ENCODE results near the gene ZMYM5.
"Not testable (repeated sequence)": the region's sequence is repeated elsewhere in the genome, so short reads cannot be mapped to it uniquely, and the experiment has no call there.

The ZMYM5 gene

DNA sequence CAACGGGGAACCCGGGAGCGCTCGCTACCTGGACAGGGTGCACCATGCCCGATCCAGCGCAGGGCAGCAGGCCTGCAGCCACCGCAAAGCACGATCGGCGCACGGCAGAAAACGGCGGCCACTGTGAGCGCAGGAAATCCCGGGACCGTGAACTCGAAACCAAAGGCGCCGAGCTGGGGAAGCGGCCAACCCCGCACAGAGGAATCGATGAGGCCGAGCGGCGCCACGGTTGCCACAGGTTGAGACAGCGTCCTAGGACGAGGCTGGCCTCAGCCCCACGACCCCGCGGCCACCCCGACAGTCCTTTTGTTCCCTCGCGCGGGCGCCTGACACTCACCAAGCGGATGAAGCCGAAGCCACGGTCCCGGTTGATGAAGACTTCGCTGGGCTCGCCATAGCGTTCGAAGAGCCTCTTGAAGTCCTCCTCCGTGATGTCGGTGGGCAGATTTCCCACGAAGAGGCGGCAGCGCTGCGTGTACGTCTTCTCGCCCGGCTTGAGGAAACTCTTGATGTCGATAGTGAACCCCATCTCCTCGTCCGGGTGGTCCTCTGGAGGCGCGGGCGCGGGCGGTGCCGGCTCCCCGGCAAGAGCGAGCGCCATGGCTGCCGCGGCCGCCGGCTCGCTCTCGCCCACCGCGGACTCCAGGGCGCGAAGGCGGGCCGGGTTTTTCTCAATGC lies 81.3 kb downstream of the ZMYM5 start:
- peak overlapping the region; percentile 81 for H3K9ac ChIP-seq
- H3K36me3 ChIP-seq (ENCODE audit: insufficient read depth): no peaks in the 10 kb centered on the region
- peaks cover 6% of the 10 kb centered on the region for H3K4me1 ChIP-seq (ENCODE audit: low read depth, poor library complexity, severe bottlenecking)
- TF ChIP-seq, protein P1, sequence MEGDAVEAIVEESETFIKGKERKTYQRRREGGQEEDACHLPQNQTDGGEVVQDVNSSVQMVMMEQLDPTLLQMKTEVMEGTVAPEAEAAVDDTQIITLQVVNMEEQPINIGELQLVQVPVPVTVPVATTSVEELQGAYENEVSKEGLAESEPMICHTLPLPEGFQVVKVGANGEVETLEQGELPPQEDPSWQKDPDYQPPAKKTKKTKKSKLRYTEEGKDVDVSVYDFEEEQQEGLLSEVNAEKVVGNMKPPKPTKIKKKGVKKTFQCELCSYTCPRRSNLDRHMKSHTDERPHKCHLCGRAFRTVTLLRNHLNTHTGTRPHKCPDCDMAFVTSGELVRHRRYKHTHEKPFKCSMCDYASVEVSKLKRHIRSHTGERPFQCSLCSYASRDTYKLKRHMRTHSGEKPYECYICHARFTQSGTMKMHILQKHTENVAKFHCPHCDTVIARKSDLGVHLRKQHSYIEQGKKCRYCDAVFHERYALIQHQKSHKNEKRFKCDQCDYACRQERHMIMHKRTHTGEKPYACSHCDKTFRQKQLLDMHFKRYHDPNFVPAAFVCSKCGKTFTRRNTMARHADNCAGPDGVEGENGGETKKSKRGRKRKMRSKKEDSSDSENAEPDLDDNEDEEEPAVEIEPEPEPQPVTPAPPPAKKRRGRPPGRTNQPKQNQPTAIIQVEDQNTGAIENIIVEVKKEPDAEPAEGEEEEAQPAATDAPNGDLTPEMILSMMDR (conservative IDR thresholded peaks at IDR 0.05; ENCODE audit: low read depth, low read length): no peak
- H3K27me3 ChIP-seq (ENCODE audit: insufficient read depth, low read depth): no peaks in the 10 kb centered on the region
- H4K20me1 ChIP-seq (ENCODE audit: insufficient read depth): no peaks in the 10 kb centered on the region
- no peak overlapping the region for H3K4me3 ChIP-seq (IDR thresholded peaks at IDR 0.05; ENCODE audit: insufficient read depth, low read depth, low read length)
- peak overlapping the region; percentile 53 for H2AFZ ChIP-seq (ENCODE audit: low read depth)
- H3K27ac ChIP-seq: peak overlapping the region; percentile 86
- H3K79me2 ChIP-seq (ENCODE audit: insufficient read depth, low read depth): peaks cover 26% of the 10 kb centered on the region
- peak overlapping the region; percentile 20 for H3K4me2 ChIP-seq

GRCh38 chr13:19781526-19781925 lies 81.9 kb downstream of the ZMYM5 start:
- H3K27ac ChIP-seq: peak overlapping the region; percentile 86; the same call in 1 of the 2 replicates
- no peak overlapping the region for H3K4me3 ChIP-seq (IDR thresholded peaks at IDR 0.05; ENCODE audit: insufficient read depth, low read depth, low read length)
- peak overlapping the region; percentile 20; the same call in 1 of the 2 replicates for H3K4me2 ChIP-seq
- no peaks in the 10 kb centered on the region for H3K27me3 ChIP-seq (ENCODE audit: insufficient read depth, low read depth)
- no peaks in the 10 kb centered on the region for H4K20me1 ChIP-seq (ENCODE audit: insufficient read depth)
- H3K4me1 ChIP-seq (ENCODE audit: low read depth, poor library complexity, severe bottlenecking): peaks cover 11% of the 10 kb centered on the region
- TF ChIP-seq, protein P1 (conservative IDR thresholded peaks at IDR 0.05; ENCODE audit: low read depth, low read length): no peak
- no peaks in the 10 kb centered on the region for H3K36me3 ChIP-seq (ENCODE audit: insufficient read depth)
- H3K9ac ChIP-seq: peak overlapping the region; percentile 81; the same call in 1 of the 2 replicates
- H2AFZ ChIP-seq (ENCODE audit: low read depth): no peak overlapping the region
- peaks cover 32% of the 10 kb centered on the region for H3K79me2 ChIP-seq (ENCODE audit: insufficient read depth, low read depth)

GRCh38 chr13:19780753-19781418 lies 82.6 kb downstream of the ZMYM5 start:
- peak overlapping the region; percentile 81; the same call in 1 of the 2 replicates for H3K9ac ChIP-seq
- H4K20me1 ChIP-seq (ENCODE audit: insufficient read depth); H3K27me3 ChIP-seq (ENCODE audit: insufficient read depth, low read depth); H3K36me3 ChIP-seq (ENCODE audit: insufficient read depth); H3K27ac ChIP-seq; H2AFZ ChIP-seq (ENCODE audit: low read depth); H3K4me3 ChIP-seq (IDR thresholded peaks at IDR 0.05; ENCODE audit: insufficient read depth, low read depth, low read length): not testable (repeated sequence)
- peaks cover 17% of the 10 kb centered on the region for H3K4me1 ChIP-seq (ENCODE audit: low read depth, poor library complexity, severe bottlenecking)
- peak overlapping the region; percentile 20; the same call in 1 of the 2 replicates for H3K4me2 ChIP-seq
- H3K79me2 ChIP-seq (ENCODE audit: insufficient read depth, low read depth): peaks cover 39% of the 10 kb centered on the region

Data from KMS-11 (cell line).